GM21447 (cell line): Measurements from ENCODE around the gene ZPR1.
"Not testable (repeated sequence)": the region's sequence is repeated elsewhere in the genome, so short reads cannot be mapped to it uniquely, and the experiment has no call there.

ENCODE experiments used
- ATAC-seq: cut with Tn5 transposase; IDR thresholded peaks from one replicate; pipeline ENCODE4 v1.9.1; 2021; ENCODE audit not compliant: unreplicated experiment

Gene ZPR1

DNA sequence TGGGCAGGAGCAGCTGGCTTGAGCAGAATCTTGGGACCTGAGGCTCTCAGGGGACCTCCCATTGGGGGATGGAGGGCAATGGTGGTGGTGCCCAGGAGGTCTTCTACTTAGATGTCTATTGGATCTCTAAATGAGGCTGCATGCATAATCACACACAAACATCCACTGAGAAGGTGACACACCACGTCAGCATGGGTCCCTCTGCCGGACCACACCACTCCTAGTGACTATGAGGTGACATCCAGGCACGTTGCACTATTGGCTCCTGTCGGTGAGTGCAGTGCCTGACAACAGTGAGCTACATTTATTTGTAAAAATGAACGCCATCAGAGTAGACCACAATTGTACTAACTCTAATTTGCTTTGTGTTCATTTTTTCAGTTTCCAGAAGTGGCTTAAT is 37.6 kb upstream of the ZPR1 start:
- no peak for ATAC-seq

DNA sequence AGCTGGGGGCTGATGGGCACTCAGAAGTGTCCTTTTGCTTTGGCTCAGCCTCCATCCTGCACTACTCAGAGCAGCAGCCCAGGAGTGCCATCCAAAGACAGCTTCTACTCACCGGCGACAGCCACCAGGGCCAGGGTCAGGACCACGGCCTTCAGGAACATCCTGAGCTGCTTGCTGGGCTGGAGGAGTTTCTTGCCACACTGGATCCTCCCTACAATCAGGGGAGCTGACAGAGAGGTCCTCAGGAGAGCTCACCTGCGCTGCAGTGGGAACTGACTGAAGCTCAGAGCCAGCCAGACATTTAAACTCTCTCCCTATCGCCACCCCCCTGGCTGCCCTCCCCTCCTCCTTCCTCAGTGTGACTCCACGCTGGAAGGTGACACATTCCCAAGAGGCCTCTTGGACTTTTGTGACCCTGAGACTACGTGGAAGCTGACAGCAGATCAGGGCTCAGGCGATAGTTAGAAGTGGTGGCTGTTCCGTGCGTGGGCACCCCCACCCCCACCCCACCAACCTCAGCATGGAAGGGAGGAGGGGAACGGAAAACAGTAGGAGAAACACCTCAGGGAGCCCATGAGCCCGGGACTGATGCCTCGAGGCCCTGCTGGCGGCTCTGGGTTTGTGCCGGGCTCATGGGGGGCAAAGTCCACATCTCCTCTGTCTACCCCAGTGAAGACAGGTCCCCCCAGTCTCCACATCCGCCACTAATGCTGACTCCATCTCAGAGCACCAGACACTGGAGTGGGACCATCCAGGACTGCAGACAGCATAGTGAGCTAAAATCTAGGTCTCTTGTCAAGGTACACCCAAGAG is 35.4 kb upstream of the ZPR1 start, which contains the start of gene APOA4:
APOA4 (minus strand) TSS at position 274 of the 813 bp plus-strand sequence; CDS start at position 161, 113 bp downstream.
- no peak for ATAC-seq

DNA sequence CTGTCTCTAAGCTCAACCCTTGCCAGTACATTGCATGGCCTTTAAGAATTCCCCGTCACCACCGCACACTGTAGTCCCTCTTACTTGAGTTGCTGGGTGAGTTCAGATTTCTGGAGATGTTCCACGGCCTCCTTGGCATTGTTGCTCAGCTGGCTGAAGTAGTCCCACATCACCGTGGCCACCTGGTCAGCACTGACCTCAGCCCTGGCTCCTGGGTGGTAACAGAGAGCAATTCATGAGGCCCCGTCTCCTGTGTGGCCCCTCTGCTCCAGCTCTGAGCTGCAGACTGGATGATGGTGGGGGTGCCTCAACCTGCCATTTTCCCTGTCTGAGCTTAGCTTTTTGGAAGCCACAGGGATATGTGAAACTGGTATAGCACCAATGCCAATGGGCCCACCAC is 34.8 kb upstream of the ZPR1 start:
- no peak for ATAC-seq

DNA sequence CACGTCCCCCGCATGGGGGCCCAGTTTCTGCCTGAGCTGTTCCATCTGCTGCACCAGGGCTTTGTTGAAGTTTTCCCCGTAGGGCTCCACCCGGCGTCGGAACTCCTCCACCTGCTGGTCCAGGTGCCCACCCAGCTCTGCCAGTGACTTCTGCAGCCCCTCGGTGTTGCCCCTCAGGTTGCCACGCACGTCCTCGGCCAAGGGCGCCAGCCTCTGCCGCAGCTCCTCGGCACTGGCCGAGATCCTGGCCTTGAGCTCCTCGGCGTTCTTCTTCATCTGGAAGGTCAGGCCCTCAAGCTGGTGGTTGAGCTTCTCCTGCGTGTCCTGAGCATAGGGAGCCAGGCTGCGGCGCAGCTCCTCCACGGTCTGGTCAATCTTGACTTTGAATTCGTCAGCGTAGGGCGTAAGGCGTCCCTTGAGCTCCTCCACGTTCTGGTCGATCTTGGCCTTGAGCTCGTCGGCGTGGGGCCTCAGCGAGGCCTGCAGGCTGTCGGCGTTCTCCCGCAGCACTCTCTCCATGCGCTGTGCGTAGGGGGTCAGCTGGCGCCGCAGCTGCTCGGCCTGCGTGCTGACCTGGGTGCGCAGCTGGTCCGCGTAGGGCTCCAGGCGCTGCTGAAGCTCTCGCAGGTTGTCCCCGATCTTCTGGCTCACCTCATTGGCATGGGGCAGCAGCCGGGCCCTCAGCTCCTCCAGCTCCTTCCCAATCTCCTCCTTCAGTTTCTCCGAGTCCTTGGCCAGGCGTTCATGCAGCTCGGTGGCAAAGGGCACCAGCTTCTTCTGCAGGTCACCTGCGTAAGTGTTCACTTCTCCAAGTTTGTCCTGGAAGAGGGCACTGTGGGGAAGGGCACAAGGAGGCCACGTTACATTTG is 33.5 kb upstream of the ZPR1 start:
- ATAC-seq: no peak

DNA sequence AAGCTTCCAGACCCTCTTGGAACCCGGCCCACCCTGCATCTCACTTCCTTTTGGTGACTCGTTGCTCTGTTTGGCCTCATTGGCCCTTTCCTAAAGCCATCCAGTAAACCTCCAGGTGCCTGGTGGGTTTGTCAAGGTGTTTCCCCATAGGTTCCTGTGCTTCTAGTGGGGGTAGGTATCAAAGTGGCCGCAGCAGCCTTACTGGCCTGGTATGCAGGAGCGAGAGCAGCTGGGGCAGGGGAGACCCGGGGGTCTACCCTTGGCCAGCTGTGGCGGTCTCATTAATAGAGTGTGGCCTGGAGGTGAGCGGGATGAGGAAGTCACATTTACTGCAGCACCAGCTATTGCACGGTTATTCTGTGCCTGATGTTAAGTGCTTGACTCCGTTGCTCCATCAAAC is 31.2 kb upstream of the ZPR1 start:
- no peak for ATAC-seq

DNA sequence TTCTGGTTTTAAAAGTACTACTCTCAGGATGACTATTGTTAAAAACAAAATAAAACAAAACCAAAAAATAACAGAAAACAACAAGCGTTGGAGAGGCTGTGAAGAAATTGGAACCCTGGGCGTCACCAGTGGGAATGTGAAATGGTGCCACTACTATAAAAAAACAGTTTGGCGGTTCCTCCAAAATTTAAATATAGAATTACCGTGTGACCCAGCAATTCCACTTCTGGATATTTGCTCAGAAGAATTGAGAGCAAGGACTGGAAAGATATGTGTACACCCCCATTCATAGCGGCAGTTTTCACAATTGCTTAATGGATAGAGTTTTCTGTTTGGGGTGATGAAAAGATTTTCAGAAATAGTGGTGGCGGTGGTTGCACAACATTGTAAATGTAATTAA is 26.7 kb upstream of the ZPR1 start:
- ATAC-seq: no peak

DNA sequence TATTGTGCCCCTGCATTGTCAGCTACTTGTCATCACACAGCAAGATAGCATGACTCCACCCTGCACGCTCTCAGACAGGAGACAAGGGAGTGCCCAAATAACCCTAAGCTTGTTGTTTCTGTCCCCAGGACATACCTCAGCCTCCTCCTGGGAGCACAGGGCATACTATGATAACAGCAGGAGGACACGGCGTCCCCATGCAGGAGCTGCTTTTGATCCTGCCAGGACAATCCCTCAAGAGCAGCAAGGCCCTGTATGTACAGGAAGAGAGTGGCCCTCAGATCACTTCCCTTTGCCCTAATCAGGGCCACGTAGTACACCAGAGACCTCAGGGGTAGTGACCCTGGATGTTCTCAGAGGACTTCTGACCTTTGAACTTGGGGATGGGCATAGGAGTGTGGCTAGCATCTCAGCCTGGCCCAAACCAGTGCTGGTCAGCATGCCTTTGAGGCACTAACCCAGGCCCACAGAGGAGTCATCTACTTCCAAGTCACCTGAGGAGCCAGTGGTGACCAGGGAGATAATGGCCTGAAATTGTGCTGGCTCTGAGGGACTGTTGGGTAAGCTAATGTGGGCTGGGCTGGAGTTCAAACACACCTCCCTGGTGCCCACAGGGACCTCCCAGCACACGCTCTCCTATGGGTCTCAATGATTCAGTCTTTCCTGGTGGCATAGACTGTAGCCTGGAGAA is 26.1 kb upstream of the ZPR1 start:
- no peak for ATAC-seq

DNA sequence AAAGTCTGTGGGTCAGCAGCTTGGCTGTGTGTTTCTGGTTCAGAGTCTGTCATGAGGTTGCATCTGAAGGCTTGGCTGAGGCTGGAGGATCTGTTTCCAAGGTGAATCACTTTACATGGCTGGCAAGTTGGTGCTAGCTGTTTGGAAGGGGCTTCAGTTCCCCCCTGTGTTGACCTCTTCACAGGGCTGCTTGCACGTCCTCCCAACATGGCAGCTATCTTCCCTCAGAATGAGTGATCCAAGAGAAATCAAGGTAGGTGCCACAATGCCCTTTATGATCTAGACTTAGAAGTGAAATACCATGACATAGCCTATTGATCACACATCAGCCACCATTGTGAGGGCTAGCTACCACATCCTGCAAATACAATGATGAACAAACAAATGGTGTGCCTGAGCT is 25.3 kb upstream of the ZPR1 start:
- no peak for ATAC-seq

DNA sequence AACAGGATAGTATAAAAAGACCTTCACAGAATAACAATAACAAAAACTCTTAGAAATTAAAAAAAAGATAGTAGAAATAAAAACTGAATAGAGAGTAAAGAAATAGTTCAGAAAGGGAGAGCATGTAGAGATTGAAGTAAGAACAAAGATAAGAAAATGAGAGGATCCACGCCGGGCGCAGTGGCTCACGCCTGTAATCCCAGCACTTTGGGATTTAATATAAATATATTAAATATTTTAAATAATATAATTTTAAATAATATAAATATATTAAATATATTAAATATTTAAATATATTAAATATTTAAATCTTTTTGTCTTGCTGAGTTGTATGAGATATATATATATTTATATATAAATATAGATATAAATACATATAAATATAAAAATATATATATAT is 24.3 kb upstream of the ZPR1 start:
- ATAC-seq: no peak

DNA sequence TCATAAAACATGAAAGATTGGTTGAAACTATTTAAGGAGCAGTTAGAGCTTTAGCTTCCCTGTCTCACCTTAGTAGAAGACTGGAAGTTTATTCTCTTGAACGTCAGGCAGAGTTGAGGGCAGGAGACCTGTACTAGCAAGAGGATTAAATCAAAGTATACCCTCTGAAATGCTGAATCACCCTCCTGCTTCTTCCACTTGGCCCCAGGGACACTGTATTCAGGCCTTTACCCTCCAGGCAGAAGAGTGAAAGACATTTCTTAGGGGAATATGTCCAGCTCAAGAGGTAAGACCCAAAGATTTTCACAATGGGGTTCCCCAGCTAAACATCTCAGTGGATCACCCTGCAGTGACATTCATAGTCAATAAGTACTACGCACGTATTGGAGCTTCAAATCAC is 23.4 kb upstream of the ZPR1 start:
- no peak for ATAC-seq

DNA sequence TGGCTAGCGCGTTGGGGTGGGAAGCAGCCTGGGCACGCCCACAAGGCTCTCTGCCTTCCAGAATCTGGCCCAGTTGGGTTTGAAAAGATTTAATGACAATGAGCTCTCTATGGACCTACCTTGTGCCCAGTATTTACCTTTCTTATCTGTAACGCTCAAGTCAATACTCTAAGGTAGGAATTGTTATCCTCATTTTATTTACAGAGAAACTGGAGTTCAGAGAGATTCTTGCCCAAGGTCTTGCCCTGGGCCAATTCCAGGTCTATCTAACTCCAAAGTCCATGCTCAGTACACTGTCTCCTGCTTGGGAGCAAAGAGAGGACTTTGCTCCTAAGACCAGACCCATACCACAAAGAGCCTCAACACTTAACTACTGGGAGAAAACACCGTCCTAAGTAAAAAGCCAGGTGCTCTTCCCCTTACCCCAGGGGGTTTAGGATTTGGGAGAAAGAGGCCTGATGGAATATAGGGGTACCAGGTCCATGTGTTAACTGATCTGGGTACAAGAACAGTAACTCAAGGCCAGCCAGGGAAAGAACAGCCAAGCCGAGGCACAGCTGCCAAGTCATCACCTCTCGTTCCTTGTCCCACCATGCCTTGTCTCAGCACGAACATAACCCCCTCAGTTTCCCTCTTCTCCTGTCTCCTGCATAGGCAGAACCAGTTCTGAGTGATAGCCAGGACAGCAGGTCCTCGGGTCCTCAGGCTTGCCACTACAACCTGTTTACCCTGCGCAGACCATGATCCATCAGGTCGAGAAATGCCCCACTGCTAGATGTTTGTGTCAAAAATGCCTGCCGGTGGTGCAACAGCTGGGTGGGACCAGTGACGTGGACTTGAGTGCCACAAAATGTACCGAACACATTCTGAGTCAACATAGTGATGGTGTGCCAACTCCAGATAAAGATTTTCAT is 20.7 kb upstream of the ZPR1 start:
- ATAC-seq: no peak

DNA sequence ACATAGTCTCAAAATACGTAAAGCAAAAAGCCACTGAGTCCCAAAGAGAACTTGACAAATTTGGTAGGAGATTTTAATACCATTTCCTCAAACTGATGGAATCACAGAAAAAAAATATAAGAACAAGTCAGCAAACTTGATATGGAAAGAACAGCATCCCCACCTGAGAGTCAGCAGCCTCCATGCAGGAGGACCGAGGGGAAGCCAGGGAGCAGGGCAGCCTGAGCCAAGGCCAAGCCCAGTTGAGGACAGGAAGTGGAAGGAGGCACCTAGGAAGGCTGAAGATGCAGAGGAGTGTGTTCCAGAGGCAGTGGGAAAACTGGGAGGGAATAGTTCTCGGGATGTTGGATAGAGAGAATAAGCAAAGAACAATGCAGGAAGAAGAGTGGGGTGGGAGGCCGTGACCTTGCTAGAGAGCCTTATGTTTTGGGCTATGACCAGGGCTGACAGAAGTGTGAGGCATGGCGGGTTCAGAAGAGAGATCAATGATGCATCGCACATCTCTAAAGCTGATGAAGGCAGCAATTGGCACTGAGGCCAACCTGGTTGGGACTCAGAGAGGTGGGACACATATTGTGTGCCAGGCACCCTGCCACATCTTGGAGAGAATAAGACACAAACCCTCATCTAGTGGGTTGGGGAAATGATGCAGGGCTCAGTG is 19.9 kb upstream of the ZPR1 start:
- no peak for ATAC-seq

DNA sequence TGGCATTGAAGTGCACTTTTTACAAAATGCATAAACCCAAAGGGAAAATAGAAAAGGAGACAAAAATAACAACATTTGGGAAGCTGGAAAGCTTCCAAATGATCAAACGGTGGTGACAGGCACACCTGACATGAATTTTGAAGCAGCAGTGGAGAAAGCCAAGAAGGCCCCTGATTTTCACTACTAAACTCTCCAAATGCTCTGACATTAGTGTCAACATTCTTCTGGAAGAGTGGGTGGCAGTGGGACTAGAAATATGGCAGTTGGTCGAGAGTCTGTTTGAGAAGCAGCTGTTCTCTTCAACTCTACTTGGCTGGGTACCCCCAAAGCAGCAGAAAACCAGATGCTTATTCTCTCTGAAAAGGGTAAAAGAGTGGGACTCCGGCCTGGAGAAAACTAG is 16.2 kb upstream of the ZPR1 start:
- no peak for ATAC-seq

DNA sequence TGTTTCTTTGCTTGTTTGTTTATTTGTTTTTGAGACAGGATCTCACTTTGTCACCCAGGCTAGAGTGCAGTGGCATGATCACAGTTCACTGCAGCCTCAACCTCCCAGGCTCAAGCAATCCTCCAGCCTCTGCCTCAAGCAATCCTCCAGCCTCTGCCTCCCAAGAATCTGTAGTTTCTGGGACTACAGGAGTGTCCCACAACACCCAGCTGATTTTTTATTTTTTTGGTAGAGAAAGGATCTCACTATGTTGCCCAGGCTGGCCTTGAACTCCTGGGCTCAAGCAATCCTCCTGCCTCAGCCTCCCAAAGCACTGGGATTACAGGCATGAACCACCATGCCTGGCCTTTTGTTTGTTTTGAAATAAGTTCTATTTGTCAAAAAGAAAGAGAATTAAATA is 13.8 kb upstream of the ZPR1 start:
- ATAC-seq: not testable (repeated sequence)

DNA sequence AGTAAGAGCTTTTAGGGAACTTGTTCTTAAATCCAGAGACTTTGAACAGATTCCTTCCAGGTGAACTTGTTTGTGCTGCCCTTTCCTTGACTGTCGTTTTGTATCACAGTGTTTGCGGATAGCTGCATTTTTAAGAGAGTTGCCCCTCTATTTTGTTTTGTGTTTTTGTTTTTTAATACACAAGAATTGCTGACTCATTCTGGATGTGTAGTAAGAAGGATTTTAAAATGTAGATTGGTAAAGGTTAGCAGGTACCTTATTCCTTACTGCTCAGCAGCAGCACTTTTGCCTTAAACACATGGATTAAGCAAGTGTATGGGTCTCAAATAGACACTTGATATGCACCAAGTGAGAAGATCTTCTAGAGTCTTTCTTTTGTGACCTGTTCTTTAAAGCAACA is 12.8 kb upstream of the ZPR1 start:
- no peak for ATAC-seq

DNA sequence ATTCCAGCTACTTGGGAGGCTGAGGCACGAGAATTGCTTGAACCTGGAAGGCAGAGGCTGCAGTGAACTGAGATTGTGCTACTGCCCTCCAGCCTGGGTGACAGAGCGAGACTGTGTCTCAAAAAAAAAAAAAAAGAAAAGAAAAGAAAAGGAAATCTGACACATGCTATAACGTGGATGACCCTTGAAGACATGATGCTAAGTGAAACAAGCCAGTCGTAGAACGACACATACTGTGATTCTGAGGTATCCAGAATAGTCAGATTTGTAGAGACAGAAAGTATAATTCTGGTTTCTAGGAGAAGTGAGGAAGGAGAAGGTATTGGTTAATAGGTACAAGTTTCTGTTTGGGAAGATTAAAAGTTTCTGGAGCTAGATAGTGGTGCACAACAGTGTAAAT is 10.5 kb upstream of the ZPR1 start:
- ATAC-seq: no peak

DNA sequence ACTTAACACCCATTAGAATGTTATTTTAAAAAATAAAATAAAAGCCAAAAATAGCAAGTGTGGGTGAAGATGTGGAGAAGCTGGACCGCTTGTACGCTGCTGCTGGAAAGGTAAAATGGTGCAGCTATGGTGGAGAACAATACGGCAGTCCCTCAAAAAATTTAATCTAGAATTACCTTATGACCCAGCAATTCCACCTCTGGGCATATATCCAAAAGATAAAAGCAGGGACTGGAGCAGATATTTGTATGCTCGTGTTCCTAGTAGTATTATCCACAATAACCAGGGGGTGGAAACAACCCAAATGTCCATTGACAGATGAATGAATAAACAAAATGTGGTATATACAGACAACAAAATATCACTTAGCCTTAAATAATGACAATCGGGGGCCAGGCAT is 10.0 kb upstream of the ZPR1 start:
- ATAC-seq: no peak

DNA sequence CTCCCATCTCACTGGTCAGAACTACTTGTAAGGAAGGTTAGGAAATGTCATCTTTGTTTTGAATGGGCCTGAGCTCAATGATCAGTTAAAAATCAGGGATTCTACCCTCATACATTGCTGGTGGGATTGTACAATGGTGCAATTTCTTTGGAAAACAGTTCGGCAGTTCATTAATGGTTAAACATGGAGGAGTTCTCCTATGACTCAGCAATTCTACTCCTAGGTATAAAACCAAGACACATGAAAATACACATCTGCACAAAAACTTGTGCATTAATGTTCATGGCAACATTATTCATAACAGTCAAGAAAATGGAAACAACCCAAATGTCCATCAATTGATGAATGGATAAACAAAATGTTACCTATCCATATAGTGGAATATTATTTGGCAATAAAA is 8.7 kb upstream of the ZPR1 start:
- no peak for ATAC-seq

DNA sequence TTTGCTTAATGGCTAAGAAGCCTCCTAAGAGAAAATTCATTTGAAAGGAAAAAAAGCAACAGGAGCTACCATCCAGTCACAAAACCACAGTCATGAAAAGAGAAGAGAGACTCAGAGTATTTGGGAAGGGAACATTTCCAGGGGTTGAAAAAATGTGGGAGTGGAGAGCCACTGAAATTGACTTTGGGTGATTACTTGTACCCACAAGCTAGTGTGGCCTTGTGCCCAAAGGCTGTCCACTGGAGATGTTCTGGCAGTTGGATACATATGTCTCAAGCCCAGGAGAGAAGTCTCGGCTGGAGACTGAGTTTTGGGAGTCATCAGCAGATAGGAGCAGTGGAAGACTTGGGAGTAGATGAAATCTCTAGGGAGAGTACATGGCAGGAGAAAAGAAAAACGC is 7.0 kb upstream of the ZPR1 start:
- no peak for ATAC-seq

DNA sequence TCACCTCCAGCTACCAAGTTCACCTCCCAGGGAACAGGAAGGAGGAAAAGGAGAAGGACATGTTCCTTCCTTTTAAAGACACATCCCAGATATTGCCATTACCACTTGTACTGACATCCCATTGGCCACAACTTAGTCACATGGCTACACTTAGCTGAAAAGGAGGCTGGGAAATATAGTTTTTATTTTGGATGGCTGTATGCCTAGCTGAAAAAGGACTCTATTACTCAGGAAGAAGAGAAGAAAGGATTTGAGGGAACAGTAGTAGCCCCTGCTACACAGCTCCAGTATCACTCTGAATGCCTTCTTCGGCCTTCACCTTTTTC is 5.9 kb upstream of the ZPR1 start:
- no peak for ATAC-seq
